BJ (cell line): Measurements from ENCODE around the gene GATA2. TPM values are rescaled to one million over a fixed set of nuclear protein-coding genes. Genes with fewer than 3 reads are reported as not detected.

ENCODE experiments used
- CTCF ChIA-PET: fragments of 350-600 bp; formaldehyde crosslinking; extraction: SDS; loops from one replicate; lab custom pipeline; 2021; ENCODE audit warnings: antibody characterized with exemption, inconsistent platforms; lab: Yijun Ruan, JAX
- POLR2A ChIA-PET: fragments of 300-600 bp; sonication (Branson Sonifier 250); formaldehyde crosslinking; extraction: SDS; loops from one replicate; lab custom pipeline; 2021; ENCODE audit warnings: antibody characterized with exemption; lab: Charles Lee
- DNase-seq: peaks from one replicate; pipeline ENCODE4 v3.0.0-alpha.2; 2011; ENCODE audit warnings: low read depth
- H3K27me3 ChIP-seq: 2 replicates; pipeline ENCODE4 v1.6.0; 2011; ENCODE audit warnings: low read length; ENCODE audit not compliant: control insufficient read depth, insufficient read depth
- H3K36me3 ChIP-seq: 2 replicates; pipeline ENCODE4 v1.5.1; 2011; ENCODE audit warnings: low read length; ENCODE audit not compliant: control insufficient read depth, insufficient read depth
- H3K4me3 ChIP-seq: 2 replicates; pipeline ENCODE4 v1.5.1; 2011; ENCODE audit warnings: low read depth, mild to moderate bottlenecking, control low read depth, low read length
- polyA plus RNA-seq: library from polyadenylated mRNA; depleted of rRNA; stranded (reverse); fragments of >200 nt; gene quantifications from 2 replicates; pipeline ENCODE4 v1.2.3, GENCODE V29; 2011
- TF ChIP-seq, protein P1 (sequence below): IDR thresholded peaks from 2 replicates; pipeline ENCODE4 v1.5.1; 2011; ENCODE audit warnings: low read depth, mild to moderate bottlenecking, control low read depth, inconsistent platforms, low read length, moderate library complexity; ENCODE audit not compliant: insufficient read depth

Gene GATA2
- polyA plus RNA-seq, 1 experiment: 13.4 TPM

DNA sequence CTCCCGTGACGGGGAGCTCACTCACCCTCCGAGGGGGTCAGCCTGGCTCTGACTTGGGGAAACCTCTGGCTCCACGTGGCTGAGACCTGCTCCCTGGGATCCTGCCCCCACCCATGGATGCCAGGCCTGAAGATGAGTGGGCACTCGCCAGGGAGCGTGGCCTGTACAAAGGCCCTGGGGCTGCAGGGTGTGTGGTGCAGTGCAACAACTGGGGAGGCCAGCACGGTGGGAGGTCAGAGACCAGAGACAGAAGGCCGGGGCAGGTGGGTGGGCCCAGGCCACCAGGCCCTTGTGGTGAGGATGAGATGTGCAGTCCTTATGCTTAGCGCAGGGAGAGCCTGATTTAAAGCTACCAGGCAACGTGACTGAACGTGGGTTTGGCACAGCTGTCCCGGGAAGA is 31.3 kb downstream of the GATA2 start:
- TF ChIP-seq, protein P1, sequence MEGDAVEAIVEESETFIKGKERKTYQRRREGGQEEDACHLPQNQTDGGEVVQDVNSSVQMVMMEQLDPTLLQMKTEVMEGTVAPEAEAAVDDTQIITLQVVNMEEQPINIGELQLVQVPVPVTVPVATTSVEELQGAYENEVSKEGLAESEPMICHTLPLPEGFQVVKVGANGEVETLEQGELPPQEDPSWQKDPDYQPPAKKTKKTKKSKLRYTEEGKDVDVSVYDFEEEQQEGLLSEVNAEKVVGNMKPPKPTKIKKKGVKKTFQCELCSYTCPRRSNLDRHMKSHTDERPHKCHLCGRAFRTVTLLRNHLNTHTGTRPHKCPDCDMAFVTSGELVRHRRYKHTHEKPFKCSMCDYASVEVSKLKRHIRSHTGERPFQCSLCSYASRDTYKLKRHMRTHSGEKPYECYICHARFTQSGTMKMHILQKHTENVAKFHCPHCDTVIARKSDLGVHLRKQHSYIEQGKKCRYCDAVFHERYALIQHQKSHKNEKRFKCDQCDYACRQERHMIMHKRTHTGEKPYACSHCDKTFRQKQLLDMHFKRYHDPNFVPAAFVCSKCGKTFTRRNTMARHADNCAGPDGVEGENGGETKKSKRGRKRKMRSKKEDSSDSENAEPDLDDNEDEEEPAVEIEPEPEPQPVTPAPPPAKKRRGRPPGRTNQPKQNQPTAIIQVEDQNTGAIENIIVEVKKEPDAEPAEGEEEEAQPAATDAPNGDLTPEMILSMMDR: no peak
- no peak for DNase-seq
- Histone ChIP-seq H3K4me3 (no peak overlapping the region), H3K27me3 (peaks cover 22% of the 10 kb centered on the region), H3K36me3 (no peaks in the 10 kb centered on the region)
- CTCF ChIA-PET: interaction anchor here (0.6 to 0.8 kb wide), 2 partner anchors 29 to 509 kb away, joined by 3 read pairs; no protein-coding TSS in a partner anchor
- POLR2A ChIA-PET: no interaction called here

DNA sequence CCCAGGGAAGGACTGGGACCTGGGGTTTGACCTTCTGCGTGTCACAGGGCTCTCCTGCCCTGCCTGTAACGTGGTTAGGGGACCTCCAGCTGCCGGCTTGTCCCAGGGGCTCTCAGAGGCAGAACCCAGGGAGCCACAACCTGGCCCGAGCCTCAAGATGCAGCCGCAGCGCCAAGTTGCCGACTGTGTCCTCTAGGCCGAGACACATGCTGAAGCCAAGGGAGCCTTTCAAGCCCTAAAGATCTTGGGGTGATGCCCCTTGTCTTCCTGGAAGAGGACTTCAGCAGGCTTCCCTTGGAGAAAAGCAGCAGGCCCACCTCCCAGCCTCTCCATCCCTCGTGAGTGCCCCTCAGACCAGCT is 33.6 kb downstream of the GATA2 start:
- POLR2A ChIA-PET: no interaction called here
- H3K27me3 ChIP-seq: peaks cover 22% of the 10 kb centered on the region
- DNase-seq: no peak
- no peak overlapping the region for H3K4me3 ChIP-seq
- TF ChIP-seq, protein P1: no peak
- CTCF ChIA-PET: interaction anchor here (1.1 kb wide), 1 partner anchor 15 kb away, joined by 4 read pairs; no protein-coding TSS in a partner anchor
- H3K36me3 ChIP-seq: no peaks in the 10 kb centered on the region

DNA sequence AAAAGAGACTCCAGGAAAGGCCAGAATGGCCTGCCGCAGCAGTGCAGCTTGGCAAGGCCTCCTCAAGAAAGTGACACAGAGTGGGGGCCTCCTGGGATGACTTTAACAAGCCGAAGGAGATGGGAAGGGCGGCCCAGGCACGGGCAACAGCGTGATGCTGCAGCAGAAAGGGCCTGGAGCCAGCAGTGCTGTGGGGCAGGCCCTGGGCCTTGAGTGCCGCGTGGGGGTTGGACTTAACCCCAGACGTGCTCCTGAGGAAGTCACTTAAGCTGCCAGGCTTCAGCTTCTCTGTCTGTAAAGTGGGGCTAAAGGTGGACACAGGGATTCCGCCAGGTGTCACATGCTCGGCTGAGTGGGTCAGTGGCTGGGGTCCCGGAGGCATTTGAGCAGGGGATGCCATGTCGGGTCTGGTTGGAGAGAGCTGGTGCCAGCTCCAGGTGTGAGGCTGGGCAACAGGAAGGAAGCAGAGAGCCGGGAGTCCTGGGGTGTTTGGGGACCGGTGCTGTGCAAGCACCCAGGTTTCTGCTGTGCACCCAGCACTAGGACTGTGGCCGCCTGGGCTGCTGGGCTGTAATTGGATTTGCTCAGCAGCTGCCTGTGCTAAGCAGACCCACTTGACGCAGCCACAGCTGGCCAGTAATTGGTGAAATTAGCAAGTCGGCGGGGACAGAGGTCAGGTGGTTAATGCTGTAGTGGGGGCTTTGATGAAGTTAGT is 34.1 kb downstream of the GATA2 start:
- Histone ChIP-seq H3K4me3 (no peak overlapping the region), H3K27me3 (peaks cover 25% of the 10 kb centered on the region), H3K36me3 (no peaks in the 10 kb centered on the region)
- TF ChIP-seq, protein P1: no peak
- DNase-seq: no peak
- POLR2A ChIA-PET: interaction anchor here (0.5 kb wide), 1 partner anchor 22 kb away, joined by 19 read pairs; no protein-coding TSS in a partner anchor
- CTCF ChIA-PET: no interaction called here

DNA sequence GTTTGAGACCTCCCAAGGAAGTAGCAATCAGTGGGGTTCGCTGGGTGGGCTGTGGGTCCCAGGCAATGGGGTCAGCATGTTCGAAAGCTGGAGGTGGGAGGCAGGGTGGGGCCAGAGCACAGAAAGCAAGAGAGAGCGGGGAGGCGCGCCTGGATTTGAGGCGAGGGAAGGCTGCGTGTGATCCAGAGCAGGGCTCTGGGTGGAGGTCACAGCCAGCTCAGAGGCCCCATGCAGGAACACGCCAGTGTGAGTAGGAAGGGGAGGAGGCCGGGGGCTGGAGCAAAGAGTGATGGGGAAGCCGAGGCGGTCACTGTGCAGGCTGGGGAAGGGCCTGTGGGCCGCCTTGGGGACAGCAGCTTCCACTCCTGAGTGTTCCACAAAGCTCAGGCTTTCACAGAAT is 35.1 kb downstream of the GATA2 start:
- Histone ChIP-seq H3K36me3 (no peaks in the 10 kb centered on the region), H3K27me3 (peaks cover 23% of the 10 kb centered on the region), H3K4me3 (no peak overlapping the region)
- CTCF ChIA-PET: no interaction called here
- DNase-seq: no peak
- TF ChIP-seq, protein P1: no peak
- POLR2A ChIA-PET: no interaction called here

DNA sequence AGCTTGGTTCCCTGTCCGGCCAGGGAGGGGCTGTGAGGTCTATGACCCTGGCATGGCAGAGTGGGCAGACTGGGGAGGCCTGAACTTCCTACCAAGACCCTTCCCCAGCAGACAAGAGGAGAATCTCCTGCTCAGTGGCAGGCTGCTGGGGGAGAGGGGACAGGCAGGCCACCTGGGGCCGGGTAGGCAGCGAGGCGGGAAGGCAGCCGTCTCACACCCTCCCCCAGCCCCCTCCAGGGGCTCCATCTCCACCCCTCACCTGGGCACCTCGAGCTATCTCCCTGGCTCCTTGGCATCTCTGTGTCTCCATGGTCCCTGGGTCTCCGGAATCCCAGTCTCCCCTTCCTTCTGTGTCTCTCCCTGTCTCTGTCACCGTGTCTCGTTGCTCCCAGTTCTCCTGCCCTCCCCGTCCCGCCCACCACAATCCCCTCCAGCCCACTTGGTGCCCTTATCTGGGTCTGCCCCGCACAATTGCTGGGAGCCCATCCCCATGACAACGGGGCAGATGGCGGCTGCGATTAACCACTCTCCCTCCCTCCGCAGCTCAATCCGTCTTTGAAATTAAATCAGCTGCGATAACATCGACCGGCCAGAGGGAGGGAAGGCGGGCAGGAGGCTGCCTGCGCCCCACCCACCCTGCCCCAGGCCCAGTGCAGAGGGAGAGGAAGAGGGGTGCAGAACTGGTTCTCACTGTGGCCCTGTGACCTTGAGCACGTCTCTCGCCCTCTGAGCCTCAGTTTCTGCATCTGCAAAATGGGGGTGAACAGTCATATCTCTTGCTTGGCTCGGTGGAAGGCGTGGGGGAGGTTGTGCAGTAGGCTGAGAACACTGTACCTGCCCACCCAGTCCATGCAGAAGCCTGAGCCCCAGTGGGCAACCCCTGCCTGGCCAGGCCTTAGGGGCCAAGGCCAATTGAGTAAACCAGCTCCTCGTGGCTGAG is 36.0 kb downstream of the GATA2 start:
- no peak for DNase-seq
- TF ChIP-seq, protein P1: no peak
- POLR2A ChIA-PET: no interaction called here
- Histone ChIP-seq H3K4me3 (no peak overlapping the region), H3K27me3 (peaks cover 23% of the 10 kb centered on the region), H3K36me3 (no peaks in the 10 kb centered on the region)
- CTCF ChIA-PET: no interaction called here
